Measurements from ENCODE around the gene PDIA2. TPM values are rescaled to one million over a fixed set of nuclear protein-coding genes. Genes with fewer than 3 reads are reported as not detected.
A peak's percentile ranks its signal among the peaks of the same experiment; 100 is the strongest.

Gene PDIA2
- polyA plus RNA-seq, 1 experiment, result not detected

- H3K36me3 ChIP-seq (ENCODE audit: control insufficient read depth, insufficient read depth, low read length), result peaks cover 23% of the 10 kb centered on the region
- ChIA-PET CTCF (interaction anchor here (1.1 kb wide), 1 partner anchor 18 kb away, joined by 3 read pairs; no protein-coding TSS in a partner anchor), POLR2A (no interaction called here)
- H3K4me3 ChIP-seq (ENCODE audit: low read depth, low read length), result no peak overlapping the region
- TF ChIP-seq CTCF (IDR thresholded peaks at IDR 0.05; ENCODE audit: insufficient read depth, low read depth, low read length), result 0 out of 2 replicates have a peak, but pooled peaks have one; percentile 16
- DNase-seq (ENCODE audit: low read depth), result no peak
- no peaks in the 10 kb centered on the region for H3K27me3 ChIP-seq (ENCODE audit: control insufficient read depth, insufficient read depth, low read length)
Measured at GRCh38 chr16:303760-304505, 21.0 kb downstream of the PDIA2 start.

GRCh38 chr16:305916-306626 is 23.1 kb downstream of the PDIA2 start:
- Histone ChIP-seq H3K4me3 (ENCODE audit: low read depth, low read length) (no peak overlapping the region), H3K27me3 (ENCODE audit: control insufficient read depth, insufficient read depth, low read length) (no peaks in the 10 kb centered on the region), H3K36me3 (ENCODE audit: control insufficient read depth, insufficient read depth, low read length) (peaks cover 27% of the 10 kb centered on the region)
- no peak for DNase-seq (ENCODE audit: low read depth)
- POLR2A ChIA-PET, result no interaction called here
- no peak for TF ChIP-seq CTCF (IDR thresholded peaks at IDR 0.05; ENCODE audit: insufficient read depth, low read depth, low read length)
- CTCF ChIA-PET, result no interaction called here

- Histone ChIP-seq H3K27me3 (ENCODE audit: control insufficient read depth, insufficient read depth, low read length) (no peaks in the 10 kb centered on the region), H3K36me3 (ENCODE audit: control insufficient read depth, insufficient read depth, low read length) (peaks cover 27% of the 10 kb centered on the region), H3K4me3 (ENCODE audit: low read depth, low read length) (no peak overlapping the region)
- ChIA-PET POLR2A (no interaction called here), CTCF (no interaction called here)
- no peak for DNase-seq (ENCODE audit: low read depth)
- no peak for TF ChIP-seq CTCF (IDR thresholded peaks at IDR 0.05; ENCODE audit: insufficient read depth, low read depth, low read length)
Measured at GRCh38 chr16:306911-307370, 24.0 kb downstream of the PDIA2 start.

GRCh38 chr16:307691-308312 is 24.8 kb downstream of the PDIA2 start:
- Histone ChIP-seq H3K27me3 (ENCODE audit: control insufficient read depth, insufficient read depth, low read length) (no peaks in the 10 kb centered on the region), H3K4me3 (ENCODE audit: low read depth, low read length) (no peak overlapping the region), H3K36me3 (ENCODE audit: control insufficient read depth, insufficient read depth, low read length) (peaks cover 26% of the 10 kb centered on the region)
- DNase-seq (ENCODE audit: low read depth), result no peak
- TF ChIP-seq CTCF (IDR thresholded peaks at IDR 0.05; ENCODE audit: insufficient read depth, low read depth, low read length), result no peak
- ChIA-PET POLR2A (no interaction called here), CTCF (no interaction called here)

GRCh38 chr16:309476-309875 is 26.5 kb downstream of the PDIA2 start:
- Histone ChIP-seq H3K27me3 (ENCODE audit: control insufficient read depth, insufficient read depth, low read length) (no peaks in the 10 kb centered on the region), H3K36me3 (ENCODE audit: control insufficient read depth, insufficient read depth, low read length) (peaks cover 35% of the 10 kb centered on the region), H3K4me3 (ENCODE audit: low read depth, low read length) (no peak overlapping the region)
- no peak for DNase-seq (ENCODE audit: low read depth)
- POLR2A ChIA-PET, result no interaction called here
- TF ChIP-seq CTCF (IDR thresholded peaks at IDR 0.05; ENCODE audit: insufficient read depth, low read depth, low read length), result no peak
- CTCF ChIA-PET, result interaction anchor here (1.0 kb wide), 1 partner anchor 28 kb away, joined by 3 read pairs; no protein-coding TSS in a partner anchor
